A673 (cell line): ENCODE results near the gene IFRD2. TPM values are rescaled to one million over a fixed set of nuclear protein-coding genes. Genes with fewer than 3 reads are reported as not detected.

Experiments used
- Bru-seq: library from RNA; stranded (reverse); fragments of 400-500 nt; gene quantifications from one replicate; lab custom pipeline; 2021; lab: Mats Ljungman, UMichigan
- BruChase-seq, 2 experiments: library from RNA; stranded (reverse); fragments of 400-500 nt; gene quantifications; one replicate each; lab custom pipeline; 2021; lab: Mats Ljungman, UMichigan
- BruUV-seq: library from RNA; stranded (reverse); fragments of 400-500 nt; replicated peaks from 2 replicates; lab custom pipeline; 2021; lab: Mats Ljungman, UMichigan
- CTCF ChIA-PET: fragments of 300-600 bp; sonication (Branson Sonifier 250); formaldehyde crosslinking; loops from one replicate; lab custom pipeline; 2022; ENCODE audit warnings: antibody characterized with exemption; lab: Charles Lee
- POLR2A ChIA-PET: fragments of 300-600 bp; sonication (Branson Sonifier 250); formaldehyde crosslinking; loops from one replicate; lab custom pipeline; 2022; ENCODE audit warnings: antibody characterized with exemption; ENCODE audit not compliant: low non-redundant PET; lab: Charles Lee
- DNase-seq: peaks from one replicate; pipeline ENCODE4 v3.0.0-alpha.2; 2015; ENCODE audit warnings: low spot score
- H3K27ac ChIP-seq: fragments of 200-600 bp; sonication (generic); 2 replicates; pipeline ENCODE4 v1.5.1; 2016; ENCODE audit warnings: mixed run types, low read depth, mild to moderate bottlenecking, mixed read lengths, antibody characterized with exemption, low read length; ENCODE audit not compliant: poor library complexity, severe bottlenecking
- H3K27me3 ChIP-seq: fragments of 200-600 bp; sonication (generic); replicated peaks from 2 replicates; pipeline ENCODE4 v1.6.1; 2017; ENCODE audit warnings: mixed run types, low read depth, mild to moderate bottlenecking, mixed read lengths, antibody characterized with exemption, low read length; ENCODE audit not compliant: insufficient read depth, poor library complexity
- H3K36me3 ChIP-seq: fragments of 200-600 bp; sonication (generic); 2 replicates; pipeline ENCODE4 v1.6.1; 2016; ENCODE audit warnings: mixed run types, mild to moderate bottlenecking, mixed read lengths, antibody characterized with exemption, low read length; ENCODE audit not compliant: insufficient read depth, poor library complexity, severe bottlenecking
- H3K4me1 ChIP-seq: fragments of 200-600 bp; sonication (generic); 2 replicates; pipeline ENCODE4 v1.6.1; 2017; ENCODE audit warnings: mixed run types, mild to moderate bottlenecking, mixed read lengths, antibody characterized with exemption, low read length; ENCODE audit not compliant: insufficient read depth, poor library complexity, severe bottlenecking
- H3K4me3 ChIP-seq: fragments of 200-600 bp; sonication (generic); 2 replicates; pipeline ENCODE4 v1.5.1; 2016; ENCODE audit warnings: low read depth, mixed run types, mild to moderate bottlenecking, mixed read lengths, low read length; ENCODE audit not compliant: poor library complexity, severe bottlenecking
- H3K9me3 ChIP-seq: fragments of 200-600 bp; sonication (generic); 2 replicates; pipeline ENCODE4 v1.6.1; 2016; ENCODE audit warnings: mixed run types, low read depth, mild to moderate bottlenecking, mixed read lengths, antibody characterized with exemption, low read length; ENCODE audit not compliant: poor library complexity, severe bottlenecking
- CTCF ChIP-seq: fragments of 300-800, 200-600 bp; sonication (generic); conservative IDR thresholded peaks from 2 replicates; pipeline ENCODE4 v1.5.1; 2017; ENCODE audit warnings: low read depth, mild to moderate bottlenecking, antibody characterized with exemption, low read length, moderate library complexity, mixed read lengths
- EZH2 ChIP-seq: fragments of 200-600 bp; sonication (generic); IDR thresholded peaks from 2 replicates; pipeline ENCODE4 v1.6.1; 2017; ENCODE audit warnings: borderline replicate concordance, low read depth, mild to moderate bottlenecking, mixed read lengths, antibody characterized with exemption, low read length; ENCODE audit not compliant: poor library complexity, severe bottlenecking
- intact Hi-C: fragments of 100-400 bp; cut with micrococcal nuclease; formaldehyde crosslinking; loops from one replicate; pipeline ENCODE4 v1.10.0; 2022; ENCODE audit not compliant: unreplicated experiment
- long read RNA-seq: library from polyadenylated mRNA; stranded (forward); transcript quantifications from one replicate; pipeline ENCODE4 v2.0.0, GENCODE V29; 2022
- total RNA-seq: library from RNA; stranded (reverse); gene quantifications from 2 replicates; pipeline ENCODE4 v1.2.3, GENCODE V29; 2021

IFRD2 gene
- total RNA-seq, result 62.2 and 77.4 TPM in 2 replicates
- Bru-seq, nascent RNA, result percentile 60 among the genes with signal in this experiment
- BruChase-seq, experiment 1, labeled RNA remaining after a 2-hour chase, result percentile 61 among the genes with signal in this experiment
- BruChase-seq, experiment 2, labeled RNA remaining after a 6-hour chase, result percentile 79 among the genes with signal in this experiment
- long read RNA-seq, transcript IFRD2-202 (12 exons, 2,109 nt), result major isoform, 198 of 275 reads
- long read RNA-seq, partial matches to known transcripts, result 20 of 275 reads
- long read RNA-seq, other reads (novel, unspliced or antisense), result 57 of 275 reads

- Histone ChIP-seq H3K4me1 (no peaks in the 10 kb centered on the region), H3K36me3 (peaks cover 16% of the 10 kb centered on the region), H3K27me3 (no peaks in the 10 kb centered on the region), H3K4me3 (peak within 1 kb of the TSS; percentile 77), H3K9me3 (no peaks in the 10 kb centered on the region), H3K27ac (peak within 1 kb of the TSS; percentile 85)
- DNase-seq, result peak; percentile 95
- TF ChIP-seq CTCF (no peak), EZH2 (no peak)
- CTCF ChIA-PET, result interaction anchor here (0.5 kb wide), 1 partner anchor 66 kb away, joined by 3 read pairs; no protein-coding TSS in a partner anchor
- BruUV-seq, result no TSS peak
- intact Hi-C loops, result no loop called here
- POLR2A ChIA-PET, result no interaction called here
Measured at GRCh38 chr3:50292159-50293078, at the start of gene IFRD2. IFRD2 (minus strand) TSS chr3:50292429; CDS start chr3:50292274, 155 bp downstream.

GRCh38 chr3:50341537-50341936, 49.3 kb upstream of the IFRD2 start:
- CTCF ChIA-PET, result no interaction called here
- no peaks in the 10 kb centered on the region for H3K9me3 ChIP-seq
- BruUV-seq, result no TSS peak
- TF ChIP-seq EZH2, result no peak
- no peak for TF ChIP-seq CTCF
- H3K4me1 ChIP-seq, result peaks cover 6% of the 10 kb centered on the region
- no peak overlapping the region for H3K27ac ChIP-seq
- POLR2A ChIA-PET, result no interaction called here
- H3K36me3 ChIP-seq, result no peaks in the 10 kb centered on the region
- no peaks in the 10 kb centered on the region for H3K27me3 ChIP-seq
- no peak for DNase-seq
- intact Hi-C loops, result no loop called here
- H3K4me3 ChIP-seq, result no peak overlapping the region

- ChIA-PET POLR2A (no interaction called here), CTCF (no interaction called here)
- no peaks in the 10 kb centered on the region for H3K36me3 ChIP-seq
- no TSS peak for BruUV-seq
- H3K27ac ChIP-seq, result no peak within 1 kb of the TSS
- H3K9me3 ChIP-seq, result no peaks in the 10 kb centered on the region
- DNase-seq, result no peak
- intact Hi-C loops, result no loop called here
- no peak within 1 kb of the TSS for H3K4me3 ChIP-seq
- peaks cover 2% of the 10 kb centered on the region for H3K4me1 ChIP-seq
- no peaks in the 10 kb centered on the region for H3K27me3 ChIP-seq
- no peak for TF ChIP-seq CTCF
- no peak for TF ChIP-seq EZH2
Measured at GRCh38 chr3:50340448-50341329, 48.5 kb upstream of the IFRD2 start, which contains the start of gene RASSF1. RASSF1 (minus strand) TSS chr3:50340836; CDS start chr3:50340805, 31 bp downstream.
